Keratinocyte (primary cell): Measurements from ENCODE around the gene CFAP300. TPM values are rescaled to one million over a fixed set of nuclear protein-coding genes. Genes with fewer than 3 reads are reported as not detected.

Source experiments
- DNase-seq: peaks from one replicate; pipeline ENCODE4 v3.0.0-alpha.2; 2011; ENCODE audit warnings: low read depth, missing footprints, low spot score
- FAIRE-seq: peaks from 2 replicates; lab custom pipeline; 2011; peaks lifted over from hg19 to GRCh38; lab: Jason Lieb, UNC
- H2AFZ ChIP-seq: 2 replicates; pipeline ENCODE4 v1.6.0; 2012; ENCODE audit warnings: low read length, control low read depth, inconsistent platforms; ENCODE audit not compliant: control insufficient read depth
- H3K27ac ChIP-seq: 2 replicates; pipeline ENCODE4 v1.5.1; 2011; ENCODE audit warnings: low read length; ENCODE audit not compliant: control insufficient read depth, insufficient read depth
- H3K27me3 ChIP-seq: 3 replicates; pipeline ENCODE4 v1.6.0; 2011; ENCODE audit warnings: low read length; ENCODE audit not compliant: control insufficient read depth, insufficient read depth; ENCODE audit errors: extremely low read depth
- H3K36me3 ChIP-seq, 2 experiments: 2 replicates in 1 of 2; 3 replicates in 1 of 2; pipeline ENCODE4 v1.5.1; 2011; ENCODE audit warnings: low read length in 2 of 2, mild to moderate bottlenecking in 1 of 2; ENCODE audit not compliant: control insufficient read depth in 2 of 2, insufficient read depth in 2 of 2; ENCODE audit errors: extremely low read depth in 1 of 2
- H3K4me1 ChIP-seq: 3 replicates; pipeline ENCODE4 v1.5.1; 2011; ENCODE audit warnings: low read length; ENCODE audit not compliant: control insufficient read depth, insufficient read depth; ENCODE audit errors: extremely low read depth
- H3K4me2 ChIP-seq: 3 replicates; pipeline ENCODE4 v1.6.0; 2011; ENCODE audit warnings: low read depth, low read length; ENCODE audit not compliant: control insufficient read depth, insufficient read depth; ENCODE audit errors: extremely low read depth
- H3K4me3 ChIP-seq, 3 experiments: fragments of 200-600 bp in 1 of 3; sonication (generic) in 1 of 3; 2 replicates in 2 of 3; 3 replicates in 1 of 3; pipeline ENCODE4 v1.5.1; 2011 to 2016; ENCODE audit warnings: low read length in 3 of 3, mild to moderate bottlenecking in 3 of 3, control low read depth in 2 of 3, inconsistent platforms in 1 of 3, low read depth in 1 of 3, mixed read lengths in 1 of 3, mixed run types in 1 of 3, moderate library complexity in 1 of 3; ENCODE audit not compliant: control insufficient read depth in 2 of 3, insufficient read depth in 2 of 3; ENCODE audit errors: extremely low read depth in 1 of 3
- H3K79me2 ChIP-seq: 2 replicates; pipeline ENCODE4 v1.6.0; 2012; ENCODE audit warnings: low read length; ENCODE audit not compliant: control insufficient read depth, insufficient read depth
- H3K9ac ChIP-seq: 3 replicates; pipeline ENCODE4 v1.6.0; 2011; ENCODE audit warnings: low read length; ENCODE audit not compliant: control insufficient read depth, insufficient read depth; ENCODE audit errors: extremely low read depth
- H3K9me1 ChIP-seq: 3 replicates; pipeline ENCODE4 v1.6.0; 2011; ENCODE audit warnings: low read length; ENCODE audit not compliant: control insufficient read depth, insufficient read depth; ENCODE audit errors: extremely low read depth
- H3K9me3 ChIP-seq: 2 replicates; pipeline ENCODE4 v1.5.1; 2012; ENCODE audit warnings: low read depth, low read length; ENCODE audit not compliant: control insufficient read depth
- H4K20me1 ChIP-seq: 3 replicates; pipeline ENCODE4 v1.6.0; 2011; ENCODE audit warnings: low read length; ENCODE audit not compliant: control insufficient read depth, insufficient read depth; ENCODE audit errors: extremely low read depth
- EZH2 ChIP-seq: IDR thresholded peaks from one replicate; pipeline ENCODE4 v1.6.1; 2012; ENCODE audit warnings: inconsistent platforms, mild to moderate bottlenecking, low read length, moderate library complexity
- dilution Hi-C: fragments of 300-500 bp; cut with MboI; formaldehyde crosslinking; loops from one replicate; pipeline ENCODE4 v1.7.0; 2020; ENCODE audit warnings: low sequenced_read_pairs; ENCODE audit not compliant: extremely low pct_ligation_motif_present
- polyA plus RNA-seq, 5 experiments: library from polyadenylated mRNA; depleted of rRNA in 3 of 5; stranded (reverse) in 3 of 5; stranded (forward) in 1 of 5; unstranded in 1 of 5; fragments of >200 nt; gene quantifications; 1 replicate in 1 of 5; 2 replicates in 3 of 5; 3 replicates in 1 of 5; pipeline versions ENCODE4 v1.2.1 to v1.2.3, GENCODE V29; 2011 to 2012; ENCODE audit warnings: missing spikeins in 2 of 5, low read depth in 1 of 5, low replicate concordance in 1 of 5
- TF ChIP-seq, protein P1 (sequence below), 3 experiments: IDR thresholded peaks in 1 of 3; conservative IDR thresholded peaks in 1 of 3; optimal IDR thresholded peaks in 1 of 3; 2 replicates in 2 of 3; 3 replicates in 1 of 3; pipeline versions ENCODE3 to v1.5.1; 2011; ENCODE audit warnings: low read length in 3 of 3, mild to moderate bottlenecking in 3 of 3, moderate library complexity in 2 of 3, control low read depth in 1 of 3, inconsistent platforms in 1 of 3; ENCODE audit not compliant: insufficient read depth in 2 of 3; ENCODE audit errors: extremely low read depth in 1 of 3

CFAP300 gene
- polyA plus RNA-seq, 1 donor (not counting 4 experiments of a cell fraction or from before 2014, with no cell fraction given) = 2.6 TPM

DNA sequence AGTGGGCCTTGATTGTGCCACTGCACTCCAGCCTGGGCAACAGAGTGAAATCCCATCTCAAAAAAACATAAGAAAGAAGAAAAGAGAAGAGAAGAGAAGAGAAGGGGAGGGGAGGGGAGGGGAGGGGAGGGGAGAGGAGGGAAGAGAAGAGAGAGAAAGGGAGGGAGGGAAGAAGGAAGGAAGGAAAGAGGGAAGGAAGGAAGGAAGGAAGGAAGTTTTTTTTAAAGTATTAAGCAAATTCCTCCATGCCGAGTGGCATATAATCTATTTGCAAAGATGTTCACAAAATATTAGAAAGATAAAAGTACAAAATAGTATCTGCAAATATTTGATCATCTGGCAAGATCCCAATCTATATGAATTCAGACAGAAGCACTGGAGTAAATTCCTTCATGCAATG, 10.5 kb upstream of the CFAP300 start:
- no peak overlapping the region for H3K9ac ChIP-seq
- no peak for TF ChIP-seq EZH2
- dilution Hi-C loops = no loop called here
- H3K79me2 ChIP-seq = no peaks in the 10 kb centered on the region
- no peak overlapping the region for H2AFZ ChIP-seq
- H3K9me3 ChIP-seq = no peaks in the 10 kb centered on the region
- no peaks in the 10 kb centered on the region for H3K36me3 ChIP-seq
- no peak for FAIRE-seq
- no peaks in the 10 kb centered on the region for H4K20me1 ChIP-seq
- no peak overlapping the region for H3K27ac ChIP-seq
- DNase-seq = no peak
- H3K4me1 ChIP-seq = no peaks in the 10 kb centered on the region
- no peak overlapping the region for H3K4me2 ChIP-seq
- no peaks in the 10 kb centered on the region for H3K27me3 ChIP-seq
- no peak overlapping the region for H3K4me3 ChIP-seq
- H3K9me1 ChIP-seq = no peaks in the 10 kb centered on the region

DNA sequence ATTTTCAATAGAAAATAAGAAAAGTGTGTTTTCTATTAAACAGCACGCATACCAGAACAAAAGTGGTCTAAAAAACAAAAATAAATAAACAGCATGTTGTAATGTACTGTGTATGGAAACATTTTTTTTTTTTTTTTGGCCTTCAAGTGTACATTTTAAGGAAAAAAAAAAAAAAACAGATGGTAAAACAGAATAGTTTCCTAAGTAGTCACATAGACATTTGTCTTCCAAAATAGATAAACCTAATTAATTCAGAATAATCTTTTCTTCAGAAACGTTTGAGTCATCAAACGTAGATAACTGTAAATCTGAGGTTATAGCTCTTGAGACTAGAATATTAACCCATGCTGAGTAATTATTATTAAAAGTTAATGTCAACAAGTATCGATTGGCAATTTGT, 396 bp upstream of the CFAP300 start:
- no peak for DNase-seq
- Histone ChIP-seq H3K36me3 (no peaks in the 10 kb centered on the region), H3K9ac (peak overlapping the region; percentile 70), H3K27ac (no peak overlapping the region), H3K9me1 (no peaks in the 10 kb centered on the region), H3K27me3 (no peaks in the 10 kb centered on the region), H3K4me1 (peaks cover 15% of the 10 kb centered on the region), H3K9me3 (no peaks in the 10 kb centered on the region), H4K20me1 (no peaks in the 10 kb centered on the region), H3K79me2 (no peaks in the 10 kb centered on the region), H3K4me2 (peak overlapping the region; percentile 97), H2AFZ (peak overlapping the region; percentile 94), H3K4me3 (peak overlapping the region; percentile 35 to 73 (median 72))
- FAIRE-seq = no peak
- no peak for TF ChIP-seq EZH2
- dilution Hi-C loops = no loop called here

DNA sequence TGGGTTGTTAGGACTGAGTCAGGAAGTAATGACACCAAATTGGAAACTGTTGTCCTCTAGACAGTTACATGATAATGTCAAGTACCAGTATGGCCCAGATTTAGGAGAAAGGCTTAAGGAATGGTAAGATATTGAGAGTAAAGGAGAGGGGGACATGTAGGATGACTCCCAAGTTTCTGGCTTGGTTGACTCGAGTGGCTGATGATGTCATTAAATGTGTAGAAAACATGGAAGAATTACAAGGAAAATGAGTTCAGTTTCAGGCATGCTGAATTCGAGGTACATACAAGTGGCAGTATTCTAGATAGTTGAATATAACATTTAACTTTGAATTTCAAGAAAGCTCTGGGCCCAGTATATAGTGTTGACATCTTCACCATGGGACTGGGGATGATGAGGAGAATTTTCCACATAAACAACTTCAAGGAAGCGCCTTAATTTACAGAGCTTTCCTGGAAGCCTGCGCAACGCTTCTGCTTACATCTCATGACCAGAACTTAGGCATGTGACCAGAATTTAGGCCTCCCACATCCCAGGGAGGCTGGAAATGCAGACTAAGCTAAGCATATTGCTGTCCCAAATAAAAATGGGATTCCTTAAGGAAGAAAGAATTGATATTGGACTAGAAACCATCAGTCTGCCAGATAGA, 3.8 kb downstream of the CFAP300 start:
- no peak overlapping the region for H3K9ac ChIP-seq
- H3K79me2 ChIP-seq = no peaks in the 10 kb centered on the region
- no peak overlapping the region for H3K4me2 ChIP-seq
- H3K9me3 ChIP-seq = no peaks in the 10 kb centered on the region
- dilution Hi-C loops = no loop called here
- no peak overlapping the region for H2AFZ ChIP-seq
- H3K27me3 ChIP-seq = no peaks in the 10 kb centered on the region
- no peaks in the 10 kb centered on the region for H3K36me3 ChIP-seq
- H3K9me1 ChIP-seq = no peaks in the 10 kb centered on the region
- no peak overlapping the region for H3K27ac ChIP-seq
- DNase-seq (no peak), FAIRE-seq (peak; percentile 26)
- no peaks in the 10 kb centered on the region for H4K20me1 ChIP-seq
- TF ChIP-seq EZH2 = no peak
- TF ChIP-seq, protein P1, sequence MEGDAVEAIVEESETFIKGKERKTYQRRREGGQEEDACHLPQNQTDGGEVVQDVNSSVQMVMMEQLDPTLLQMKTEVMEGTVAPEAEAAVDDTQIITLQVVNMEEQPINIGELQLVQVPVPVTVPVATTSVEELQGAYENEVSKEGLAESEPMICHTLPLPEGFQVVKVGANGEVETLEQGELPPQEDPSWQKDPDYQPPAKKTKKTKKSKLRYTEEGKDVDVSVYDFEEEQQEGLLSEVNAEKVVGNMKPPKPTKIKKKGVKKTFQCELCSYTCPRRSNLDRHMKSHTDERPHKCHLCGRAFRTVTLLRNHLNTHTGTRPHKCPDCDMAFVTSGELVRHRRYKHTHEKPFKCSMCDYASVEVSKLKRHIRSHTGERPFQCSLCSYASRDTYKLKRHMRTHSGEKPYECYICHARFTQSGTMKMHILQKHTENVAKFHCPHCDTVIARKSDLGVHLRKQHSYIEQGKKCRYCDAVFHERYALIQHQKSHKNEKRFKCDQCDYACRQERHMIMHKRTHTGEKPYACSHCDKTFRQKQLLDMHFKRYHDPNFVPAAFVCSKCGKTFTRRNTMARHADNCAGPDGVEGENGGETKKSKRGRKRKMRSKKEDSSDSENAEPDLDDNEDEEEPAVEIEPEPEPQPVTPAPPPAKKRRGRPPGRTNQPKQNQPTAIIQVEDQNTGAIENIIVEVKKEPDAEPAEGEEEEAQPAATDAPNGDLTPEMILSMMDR (optimal IDR thresholded peaks at IDR 0.05 in 1 of 3, IDR thresholded peaks at IDR 0.05 in 1 of 3, conservative IDR thresholded peaks at IDR 0.05 in 1 of 3; ENCODE audit: extremely low read depth in 1 of 3, insufficient read depth in 2 of 3, low read length in 3 of 3) = no peak
- H3K4me3 ChIP-seq = no peak overlapping the region
- H3K4me1 ChIP-seq = peaks cover 15% of the 10 kb centered on the region
